Testis (tissue), 3 donors: ENCODE results near the gene ALPG. TPM values are rescaled to one million over a fixed set of nuclear protein-coding genes. Genes with fewer than 3 reads are reported as not detected.

Experiments
- DNase-seq: peaks from one replicate; pipeline ENCODE4 v3.0.0-alpha.2; 2019
- H3K27ac ChIP-seq, 2 donors: fragments of 200-600 bp; sonication (generic); one replicate each; pipeline ENCODE4 v1.5.1; 2019
- H3K27me3 ChIP-seq: fragments of 200-600 bp; sonication (generic); one replicate; pipeline ENCODE4 v1.5.1; 2019
- H3K36me3 ChIP-seq: fragments of 200-600 bp; sonication (generic); one replicate; pipeline ENCODE4 v1.5.1; 2017; ENCODE audit warnings: low read depth; ENCODE audit errors: missing control alignments
- H3K4me1 ChIP-seq: fragments of 200-600 bp; sonication (generic); one replicate; pipeline ENCODE4 v1.5.1; 2019
- H3K4me3 ChIP-seq, 2 donors: fragments of 200-600 bp; sonication (generic); one replicate each; pipeline ENCODE4 v1.5.1; 2017 to 2019
- H3K9me3 ChIP-seq: fragments of 200-600 bp; sonication (generic); one replicate; pipeline ENCODE4 v1.5.1; 2017
- CTCF ChIP-seq, 3 experiments: fragments of 450-650 bp in 2 of 3; fragments of 200-600 bp in 1 of 3; sonication (generic) in 1 of 3; IDR thresholded peaks; one replicate each; pipeline ENCODE4 v1.5.1; 2016 to 2019; ENCODE audit warnings: antibody characterized with exemption in 3 of 3, mild to moderate bottlenecking in 2 of 3, moderate library complexity in 1 of 3
- POLR2A ChIP-seq: fragments of 450-650 bp; IDR thresholded peaks from one replicate; pipeline ENCODE4 v1.6.1; 2017; ENCODE audit warnings: antibody characterized with exemption, mild to moderate bottlenecking, moderate library complexity
- WGBS, 2 donors: methylation state at CpG; one replicate each; pipeline ENCODE4 v1.1.5; 2018; 5-methylcytosine and 5-hydroxymethylcytosine counted together
- intact Hi-C: fragments of 100-400 bp; cut with DNase I; formaldehyde crosslinking; loops from one replicate; pipeline ENCODE4 v1.15.1; 2023; ENCODE audit warnings: low total_unique reads
- polyA plus RNA-seq: library from polyadenylated mRNA; stranded (reverse); fragments of 350-450 nt; fragmentation: Illumina TruSeq; extraction: RNeasy Lipid Tissue Mini Kit (QIAGEN cat#74804); gene quantifications from one replicate; pipeline ENCODE4 v1.2.3, GENCODE V29; 2014; ENCODE audit warnings: low read depth, low replicate concordance; ENCODE audit not compliant: insufficient read depth
- small RNA-seq, 2 donors: library from RNA; depleted of rRNA; stranded (forward); fragments of <200 nt; gene quantifications; one replicate each; pipeline ENCODE3, GENCODE V24; 2016
- total RNA-seq, 2 donors: library from RNA; depleted of rRNA; stranded (reverse); fragments of >200 nt; gene quantifications; one replicate each; pipeline ENCODE4 v1.2.3, GENCODE V29; 2016

Gene ALPG
- total and polyA plus RNA-seq, 3 donors from 2014 or later: 0.44 to 1.0 (median 0.93) TPM

- H3K36me3 ChIP-seq: no peaks in the 10 kb centered on the region
- TF ChIP-seq POLR2A (no peak), CTCF (IDR thresholded peaks at IDR 0.05) (no peak)
- H3K9me3 ChIP-seq: no peaks in the 10 kb centered on the region
- H3K4me3 ChIP-seq: no peak overlapping the region
- H3K27ac ChIP-seq: no peak overlapping the region
- 48 to 58% methylated on average over 36 to 46 of the region's 56 CpGs for WGBS, 2 donors
- no peaks in the 10 kb centered on the region for H3K4me1 ChIP-seq
- DNase-seq: no peak
- no peaks in the 10 kb centered on the region for H3K27me3 ChIP-seq
- intact Hi-C loops: no loop called here
Measured at GRCh38 chr2:232458661-232459418, 52.2 kb downstream of the ALPG start.

- no peaks in the 10 kb centered on the region for H3K27me3 ChIP-seq
- DNase-seq: no peak
Measured at GRCh38 chr2:232459419-232460035, 52.9 kb downstream of the ALPG start.

GRCh38 chr2:232460171-232460570 lies 53.5 kb downstream of the ALPG start:
- no peaks in the 10 kb centered on the region for H3K9me3 ChIP-seq
- H3K36me3 ChIP-seq: no peaks in the 10 kb centered on the region
- no peak overlapping the region for H3K27ac ChIP-seq
- no peaks in the 10 kb centered on the region for H3K4me1 ChIP-seq
- TF ChIP-seq POLR2A (no peak), CTCF (IDR thresholded peaks at IDR 0.05) (no peak)
- no peaks in the 10 kb centered on the region for H3K27me3 ChIP-seq
- intact Hi-C loops: no loop called here
- H3K4me3 ChIP-seq: no peak overlapping the region
- DNase-seq: no peak
- WGBS, 2 donors: 89% methylated on average over 2 of the region's 2 CpGs

More at GRCh38 chr2:232459419-232460035, 52.9 kb downstream of the ALPG start:
- Histone ChIP-seq H3K27ac (no peak overlapping the region), H3K4me1 (no peaks in the 10 kb centered on the region), H3K4me3 (no peak overlapping the region), H3K9me3 (no peaks in the 10 kb centered on the region), H3K36me3 (no peaks in the 10 kb centered on the region)
- TF ChIP-seq POLR2A (no peak), CTCF (IDR thresholded peaks at IDR 0.05) (no peak)
- intact Hi-C loops: no loop called here
- 79 to 84% methylated on average over 9 to 11 of the region's 11 CpGs for WGBS, 2 donors

Small RNAs within 50 kb of the gene (small RNA-seq; reads per million reads assigned to genes)
- 0 reads per million in 2 donors for gene AC068134.4

Other genes with a start within 250 kb of the ALPG start
- under 1 TPM; 0.25 to 0.87 TPM for gene ALPP, start 28.1 kb upstream of the ALPG start, total RNA-seq
- gene ALPP, start 28.1 kb upstream of the ALPG start, polyA plus RNA-seq: not detected
- gene ALPI, start 49.3 kb downstream of the ALPG start, total RNA-seq: under 1 TPM in 1 of 2 donors, not detected in 1; 0.43 TPM
- 0.16 TPM for gene ALPI, start 49.3 kb downstream of the ALPG start, polyA plus RNA-seq
- gene ECEL1, start 81.0 kb downstream of the ALPG start, total RNA-seq: 1 to 10 TPM; 2.7 to 8.7 TPM
- 4.3 TPM for gene ECEL1, start 81.0 kb downstream of the ALPG start, polyA plus RNA-seq
- gene PRSS56, start 113.5 kb downstream of the ALPG start, total RNA-seq: 1 to 10 TPM in 1 of 2 donors, under 1 TPM in 1; 0.87 to 1.2 TPM
- 0.86 TPM for gene PRSS56, start 113.5 kb downstream of the ALPG start, polyA plus RNA-seq
- gene CHRND, start 119.3 kb downstream of the ALPG start, total RNA-seq: under 1 TPM; 0.16 to 0.56 TPM
- 0.63 TPM for gene CHRND, start 119.3 kb downstream of the ALPG start, polyA plus RNA-seq
- gene CHRNG, start 132.8 kb downstream of the ALPG start, total RNA-seq: not detected
- gene CHRNG, start 132.8 kb downstream of the ALPG start, polyA plus RNA-seq: 0.26 TPM
- 1 to 10 TPM; 9.2 to 9.4 TPM for gene TIGD1, start 143.7 kb downstream of the ALPG start, total RNA-seq
- gene TIGD1, start 143.7 kb downstream of the ALPG start, polyA plus RNA-seq: 6.8 TPM
- 10 to 100 TPM; 56.3 to 67.5 TPM for gene EIF4E2, start 143.8 kb downstream of the ALPG start, total RNA-seq
- 93.5 TPM for gene EIF4E2, start 143.8 kb downstream of the ALPG start, polyA plus RNA-seq
- 10 to 100 TPM; 16.5 to 22.9 TPM for gene EFHD1, start 226.8 kb downstream of the ALPG start, total RNA-seq
- gene EFHD1, start 226.8 kb downstream of the ALPG start, polyA plus RNA-seq: 51.5 TPM